ENCODE data around the gene UNC93A. TPM values are rescaled to one million over a fixed set of nuclear protein-coding genes. Genes with fewer than 3 reads are reported as not detected.

Gene UNC93A
- total RNA-seq, 2 donors from 2014 or later = not detected

DNA sequence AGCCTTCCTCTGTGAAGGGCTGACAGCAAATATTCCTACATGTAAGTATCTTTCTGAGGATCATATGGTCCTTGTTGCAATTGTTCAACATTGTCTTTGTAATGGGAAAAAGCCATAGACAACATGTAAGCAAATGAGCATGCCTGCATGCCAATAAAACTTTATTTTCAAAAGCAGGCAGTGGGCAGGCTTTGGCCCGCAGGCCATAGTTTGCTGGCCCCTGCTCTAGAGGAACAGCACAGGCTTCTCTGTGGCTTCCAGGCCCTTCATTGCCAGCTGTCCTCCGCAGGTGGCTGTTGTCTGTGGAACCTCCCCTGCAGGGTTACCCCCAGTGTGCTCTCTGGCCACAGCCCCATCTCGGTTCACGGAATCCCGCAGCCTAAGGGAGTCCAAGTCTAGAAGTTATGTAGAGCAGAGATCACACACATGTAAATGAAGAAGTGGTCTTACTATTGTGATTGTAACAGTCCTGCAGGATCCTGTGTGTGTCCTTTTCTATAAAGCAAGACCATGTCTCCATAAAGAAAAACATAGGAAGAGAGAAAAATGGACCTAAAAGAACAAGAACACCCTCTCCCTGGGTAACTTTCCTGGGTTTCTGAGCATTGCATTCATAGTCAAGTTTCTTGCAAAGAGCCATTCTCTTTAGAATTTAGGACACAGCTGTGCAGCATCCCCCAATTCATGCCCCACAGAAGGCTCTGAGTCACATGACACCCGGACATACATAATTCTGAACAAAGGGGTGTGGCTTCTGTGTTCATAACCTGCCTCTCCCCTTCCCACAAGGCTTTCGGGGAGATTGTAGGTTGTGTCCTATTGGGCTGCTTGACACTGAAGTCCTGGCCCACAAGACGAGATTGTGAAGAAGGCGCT is 10.0 kb downstream of the UNC93A start:
- ATAC-seq (ENCODE audit: insufficient number of reproducible peaks, low FRiP score, low read depth) (no peak), DNase-seq (ENCODE audit: low spot score) (no peak)
- H3K36me3 ChIP-seq = no peaks in the 10 kb centered on the region
- H3K4me3 ChIP-seq = no peak overlapping the region
- no peaks in the 10 kb centered on the region for H3K9me3 ChIP-seq
- H3K27me3 ChIP-seq (replicated peaks; ENCODE audit: insufficient read depth) = no peaks in the 10 kb centered on the region
- TF ChIP-seq, protein P1, sequence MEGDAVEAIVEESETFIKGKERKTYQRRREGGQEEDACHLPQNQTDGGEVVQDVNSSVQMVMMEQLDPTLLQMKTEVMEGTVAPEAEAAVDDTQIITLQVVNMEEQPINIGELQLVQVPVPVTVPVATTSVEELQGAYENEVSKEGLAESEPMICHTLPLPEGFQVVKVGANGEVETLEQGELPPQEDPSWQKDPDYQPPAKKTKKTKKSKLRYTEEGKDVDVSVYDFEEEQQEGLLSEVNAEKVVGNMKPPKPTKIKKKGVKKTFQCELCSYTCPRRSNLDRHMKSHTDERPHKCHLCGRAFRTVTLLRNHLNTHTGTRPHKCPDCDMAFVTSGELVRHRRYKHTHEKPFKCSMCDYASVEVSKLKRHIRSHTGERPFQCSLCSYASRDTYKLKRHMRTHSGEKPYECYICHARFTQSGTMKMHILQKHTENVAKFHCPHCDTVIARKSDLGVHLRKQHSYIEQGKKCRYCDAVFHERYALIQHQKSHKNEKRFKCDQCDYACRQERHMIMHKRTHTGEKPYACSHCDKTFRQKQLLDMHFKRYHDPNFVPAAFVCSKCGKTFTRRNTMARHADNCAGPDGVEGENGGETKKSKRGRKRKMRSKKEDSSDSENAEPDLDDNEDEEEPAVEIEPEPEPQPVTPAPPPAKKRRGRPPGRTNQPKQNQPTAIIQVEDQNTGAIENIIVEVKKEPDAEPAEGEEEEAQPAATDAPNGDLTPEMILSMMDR (IDR thresholded peaks at IDR 0.05) = no peak
- no peaks in the 10 kb centered on the region for H3K4me1 ChIP-seq (ENCODE audit: control insufficient read depth in 1 of 2, low read depth in 2 of 2)
- H3K27ac ChIP-seq = no peak overlapping the region

- Histone ChIP-seq H3K27ac (no peak overlapping the region), H3K36me3 (no peaks in the 10 kb centered on the region), H3K27me3 (replicated peaks; ENCODE audit: insufficient read depth) (no peaks in the 10 kb centered on the region), H3K4me3 (no peak overlapping the region), H3K4me1 (ENCODE audit: control insufficient read depth in 1 of 2, low read depth in 2 of 2) (no peaks in the 10 kb centered on the region), H3K9me3 (no peaks in the 10 kb centered on the region)
- no peak for ATAC-seq (ENCODE audit: insufficient number of reproducible peaks, low FRiP score, low read depth)
- TF ChIP-seq, protein P1 (IDR thresholded peaks at IDR 0.05) = no peak
- no peak for DNase-seq (ENCODE audit: low spot score)
Observed at GRCh38 chr6:167302074-167302473, 11.0 kb downstream of the UNC93A start.

DNA sequence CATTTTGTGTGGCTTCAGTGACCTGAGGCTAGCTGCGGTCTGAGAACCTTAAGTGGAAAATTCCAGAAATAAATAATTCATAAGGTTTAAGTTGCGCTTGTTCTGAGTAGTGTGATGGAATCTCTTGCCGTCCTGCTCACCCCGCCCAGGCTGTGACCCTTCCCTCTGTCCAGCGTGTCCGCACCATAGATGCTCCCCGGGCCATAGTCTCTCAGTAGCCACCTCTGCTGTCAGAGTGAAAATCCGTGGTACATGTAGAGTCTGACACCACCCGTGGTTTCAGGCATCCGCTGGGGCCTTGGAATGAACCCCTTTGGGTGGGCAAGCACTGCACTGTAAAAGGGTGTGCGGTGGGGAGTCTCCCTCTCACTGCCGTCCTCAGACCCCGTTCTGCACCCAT is 11.7 kb downstream of the UNC93A start:
- DNase-seq (ENCODE audit: low spot score) (no peak), ATAC-seq (ENCODE audit: insufficient number of reproducible peaks, low FRiP score, low read depth) (no peak)
- H3K9me3 ChIP-seq = no peaks in the 10 kb centered on the region

GRCh38 chr6:167303675-167304625 is 12.8 kb downstream of the UNC93A start:
- no peaks in the 10 kb centered on the region for H3K4me1 ChIP-seq (ENCODE audit: control insufficient read depth in 1 of 2, low read depth in 2 of 2)
- TF ChIP-seq, protein P1 (IDR thresholded peaks at IDR 0.05) = no peak

More for the DNA sequence above, 11.7 kb downstream of the UNC93A start:
- TF ChIP-seq, protein P1 (IDR thresholded peaks at IDR 0.05) = no peak
- no peaks in the 10 kb centered on the region for H3K36me3 ChIP-seq
- H3K4me1 ChIP-seq (ENCODE audit: control insufficient read depth in 1 of 2, low read depth in 2 of 2) = no peaks in the 10 kb centered on the region
- H3K4me3 ChIP-seq = no peak overlapping the region
- H3K27ac ChIP-seq = no peak overlapping the region
- H3K27me3 ChIP-seq (replicated peaks; ENCODE audit: insufficient read depth) = no peaks in the 10 kb centered on the region

GRCh38 chr6:167304912-167305311 is 13.8 kb downstream of the UNC93A start:
- TF ChIP-seq, protein P1 (IDR thresholded peaks at IDR 0.05) = no peak
- Histone ChIP-seq H3K27ac (no peak overlapping the region), H3K36me3 (no peaks in the 10 kb centered on the region), H3K4me1 (ENCODE audit: control insufficient read depth in 1 of 2, low read depth in 2 of 2) (no peaks in the 10 kb centered on the region), H3K9me3 (no peaks in the 10 kb centered on the region), H3K4me3 (no peak overlapping the region), H3K27me3 (replicated peaks; ENCODE audit: insufficient read depth) (no peaks in the 10 kb centered on the region)
- no peak for ATAC-seq (ENCODE audit: insufficient number of reproducible peaks, low FRiP score, low read depth)
- no peak for DNase-seq (ENCODE audit: low spot score)

More at GRCh38 chr6:167303675-167304625, 12.8 kb downstream of the UNC93A start:
- no peak overlapping the region for H3K4me3 ChIP-seq
- no peak overlapping the region for H3K27ac ChIP-seq
- no peak for DNase-seq (ENCODE audit: low spot score)
- no peak for ATAC-seq (ENCODE audit: insufficient number of reproducible peaks, low FRiP score, low read depth)
- no peaks in the 10 kb centered on the region for H3K36me3 ChIP-seq
- H3K9me3 ChIP-seq = no peaks in the 10 kb centered on the region
- no peaks in the 10 kb centered on the region for H3K27me3 ChIP-seq (replicated peaks; ENCODE audit: insufficient read depth)

Measured in thoracic aorta (tissue), 2 donors.